Liver (tissue), 9 donors: ENCODE measurements around the gene INPP5J. TPM values are rescaled to one million over a fixed set of nuclear protein-coding genes. Genes with fewer than 3 reads are reported as not detected.

Experiments
- DNase-seq: peaks from one replicate; pipeline ENCODE4 v3.0.0-alpha.2; 2017; ENCODE audit warnings: low spot score
- H3K27ac ChIP-seq, 2 donors: one replicate each; pipeline ENCODE4 v1.7.0; 2013; ENCODE audit warnings: inconsistent platforms in 2 of 2, low read length in 2 of 2, control low read depth in 1 of 2, low read depth in 1 of 2, mild to moderate bottlenecking in 1 of 2
- H3K27me3 ChIP-seq, 4 donors: one replicate each; pipeline versions ENCODE4 v1.6.1 to v1.7.0; 2013; ENCODE audit warnings: low read length in 3 of 4, inconsistent platforms in 1 of 4, mild to moderate bottlenecking in 1 of 4, moderate library complexity in 1 of 4; ENCODE audit not compliant: control insufficient read depth in 4 of 4, insufficient read depth in 4 of 4
- H3K36me3 ChIP-seq, 4 donors: one replicate each; pipeline versions ENCODE4 v1.6.1 to v1.7.0; 2013; ENCODE audit warnings: low read length in 3 of 4, mild to moderate bottlenecking in 3 of 4, low read depth in 1 of 4, moderate library complexity in 1 of 4; ENCODE audit not compliant: control insufficient read depth in 4 of 4, insufficient read depth in 3 of 4
- H3K4me1 ChIP-seq, 4 donors: one replicate each; pipeline versions ENCODE4 v1.6.1 to v1.7.0; 2013; ENCODE audit warnings: low read length in 3 of 4, mild to moderate bottlenecking in 3 of 4, moderate library complexity in 1 of 4; ENCODE audit not compliant: control insufficient read depth in 4 of 4, insufficient read depth in 4 of 4
- H3K4me3 ChIP-seq, 3 donors: one replicate each; pipeline versions ENCODE4 v1.6.1 to v1.7.0; 2013; ENCODE audit warnings: low read length in 3 of 3, control low read depth in 1 of 3, low read depth in 1 of 3, mild to moderate bottlenecking in 1 of 3
- H3K9ac ChIP-seq, 2 donors: one replicate each; pipeline ENCODE4 v1.7.0; 2013; ENCODE audit warnings: low read length in 2 of 2, mild to moderate bottlenecking in 2 of 2, moderate library complexity in 2 of 2, control low read depth in 1 of 2, low read depth in 1 of 2
- H3K9me3 ChIP-seq, 4 donors: one replicate each; pipeline versions ENCODE4 v1.6.1 to v1.7.0; 2013; ENCODE audit warnings: low read length in 3 of 4; ENCODE audit not compliant: control insufficient read depth in 4 of 4
- ATF3 ChIP-seq: IDR thresholded peaks from 2 replicates; pipeline ENCODE4 v1.6.1; 2016; ENCODE audit warnings: antibody characterized with exemption
- CTCF ChIP-seq: fragments of 150-350 bp; IDR thresholded peaks from 2 replicates; pipeline ENCODE4 v1.5.1; 2017; ENCODE audit warnings: improper control_type of control experiment, low read depth, low read length; ENCODE audit not compliant: missing input control
- FOXA1 ChIP-seq: IDR thresholded peaks from 2 replicates; pipeline ENCODE4 v1.6.1; 2016; ENCODE audit warnings: antibody characterized with exemption
- FOXA2 ChIP-seq: IDR thresholded peaks from 2 replicates; pipeline ENCODE4 v1.6.1; 2016; ENCODE audit warnings: antibody characterized with exemption
- GABPA ChIP-seq, 2 donors: IDR thresholded peaks in 1 of 2; conservative IDR thresholded peaks in 1 of 2; 2 replicates each; pipeline ENCODE4 v1.6.1; 2016; ENCODE audit warnings: antibody characterized with exemption in 2 of 2, mild to moderate bottlenecking in 1 of 2, moderate library complexity in 1 of 2
- HNF4A ChIP-seq, 2 donors: conservative IDR thresholded peaks; 2 replicates each; pipeline ENCODE4 v1.6.1; 2016; ENCODE audit warnings: antibody characterized with exemption in 2 of 2, mild to moderate bottlenecking in 2 of 2
- HNF4G ChIP-seq: IDR thresholded peaks from 2 replicates; pipeline ENCODE4 v1.6.1; 2016; ENCODE audit warnings: antibody characterized with exemption
- JUND ChIP-seq, 2 donors: IDR thresholded peaks; 2 replicates each; pipeline ENCODE4 v1.6.1; 2016; ENCODE audit warnings: antibody characterized with exemption in 2 of 2
- MAX ChIP-seq: IDR thresholded peaks from 2 replicates; pipeline ENCODE4 v1.6.1; 2016; ENCODE audit warnings: antibody characterized with exemption
- NR2F2 ChIP-seq: IDR thresholded peaks from 2 replicates; pipeline ENCODE4 v1.6.1; 2016; ENCODE audit warnings: antibody characterized with exemption
- RAD21 ChIP-seq, 2 donors: IDR thresholded peaks; 2 replicates each; pipeline ENCODE4 v1.6.1; 2016; ENCODE audit warnings: antibody characterized with exemption in 2 of 2, mild to moderate bottlenecking in 2 of 2
- REST ChIP-seq: IDR thresholded peaks from 2 replicates; pipeline ENCODE4 v1.6.1; 2016; ENCODE audit warnings: antibody characterized with exemption, mild to moderate bottlenecking
- RXRA ChIP-seq, 2 donors: IDR thresholded peaks; 2 replicates each; pipeline ENCODE4 v1.6.1; 2017 to 2018; ENCODE audit warnings: antibody characterized with exemption in 2 of 2, mild to moderate bottlenecking in 1 of 2
- SP1 ChIP-seq: IDR thresholded peaks from 2 replicates; pipeline ENCODE4 v1.6.1; 2018; ENCODE audit warnings: antibody characterized with exemption, mild to moderate bottlenecking
- TAF1 ChIP-seq: conservative IDR thresholded peaks from 2 replicates; pipeline ENCODE4 v1.6.1; 2016; ENCODE audit warnings: antibody characterized with exemption, mild to moderate bottlenecking
- YY1 ChIP-seq: IDR thresholded peaks from 2 replicates; pipeline ENCODE4 v1.6.1; 2016; ENCODE audit warnings: antibody characterized with exemption, mild to moderate bottlenecking
- WGBS: extraction: QIAGEN DNeasy Blood & Tissue Kit; methylation state at CpG from one replicate; pipeline ENCODE4 v1.1.7; 2013; 5-methylcytosine and 5-hydroxymethylcytosine counted together
- polyA plus RNA-seq, 2 donors: library from polyadenylated mRNA; stranded (reverse) in 1 of 2; unstranded in 1 of 2; fragments of 200-250 nt in 1 of 2; fragments of >200 nt in 1 of 2; fragmentation: Nextera tagmentation in 1 of 2; extraction: Ambion mirVana in 1 of 2; gene quantifications; one replicate each; pipeline versions ENCODE4 v1.2.1 to v1.2.3, GENCODE V29; 2013 to 2015
- total RNA-seq, 2 donors: library from RNA; depleted of rRNA; stranded (reverse); fragments of >200 nt; gene quantifications; one replicate each; pipeline ENCODE4 v1.2.3, GENCODE V29; 2014
- donor health status: healthy.
- donor health status: healthy.
- donor health status: healthy.
- donor health status: healthy.
- donor health status: healthy.

Gene INPP5J
- total and polyA plus RNA-seq, 4 donors: 0.06 to 0.17 (median 0.11) TPM

- H3K36me3 ChIP-seq: no peaks in the 10 kb centered on the region
- WGBS: 80% methylated on average over 4 of the region's 4 CpGs
- no peak overlapping the region for H3K9ac ChIP-seq
Measured at GRCh38 chr22:31123292-31123602, 481 bp downstream of the INPP5J start.

GRCh38 chr22:31124290-31124689 lies 1.5 kb downstream of the INPP5J start:
- Histone ChIP-seq H3K9ac (no peak overlapping the region), H3K27me3 (no peaks in the 10 kb centered on the region), H3K4me1 (peaks cover 0 to 9% (median 3%) of the 10 kb centered on the region in 4 donors), H3K36me3 (no peaks in the 10 kb centered on the region), H3K9me3 (no peaks in the 10 kb centered on the region), H3K4me3 (no peak overlapping the region), H3K27ac (no peak overlapping the region)
- TF ChIP-seq MAX: no peak
- TF ChIP-seq FOXA2: no peak
- TF ChIP-seq REST: no peak
- TF ChIP-seq GABPA (IDR thresholded peaks at IDR 0.05 in 1 of 2, conservative IDR thresholded peaks at IDR 0.05 in 1 of 2): no peak
- no peak for TF ChIP-seq TAF1
- TF ChIP-seq SP1: no peak
- no peak for TF ChIP-seq HNF4A (conservative IDR thresholded peaks at IDR 0.05)
- TF ChIP-seq RXRA (IDR thresholded peaks at IDR 0.05): no peak
- no peak for TF ChIP-seq FOXA1
- WGBS: 81% methylated on average over 3 of the region's 3 CpGs
- DNase-seq: no peak

More at GRCh38 chr22:31123292-31123602, 481 bp downstream of the INPP5J start:
- Histone ChIP-seq H3K4me1 (peaks cover 0 to 9% (median 3%) of the 10 kb centered on the region in 4 donors), H3K4me3 (no peak overlapping the region), H3K27ac (no peak overlapping the region), H3K27me3 (no peaks in the 10 kb centered on the region), H3K9me3 (no peaks in the 10 kb centered on the region)
- TF ChIP-seq RAD21 (IDR thresholded peaks at IDR 0.05) (no peak), YY1 (no peak), HNF4G (no peak), FOXA2 (no peak), HNF4A (conservative IDR thresholded peaks at IDR 0.05) (no peak), ATF3 (no peak), GABPA (IDR thresholded peaks at IDR 0.05 in 1 of 2, conservative IDR thresholded peaks at IDR 0.05 in 1 of 2) (no peak), JUND (IDR thresholded peaks at IDR 0.05) (no peak), NR2F2 (no peak), REST (no peak), CTCF (no peak), FOXA1 (no peak)
- DNase-seq: no peak
